Activated naive CD8-positive, alpha-beta T cell treated with anti-CD3 and anti-CD28 coated beads, Interleukin-2, amount 10 ng/mL, durations not matched to agents 7 days and 5 days (primary cell): ENCODE data around the gene FGFBP2. TPM values are rescaled to one million over a fixed set of nuclear protein-coding genes. Genes with fewer than 3 reads are reported as not detected.

Source experiments
- ATAC-seq: fragments of 150-1000 bp; cut with Tn5 transposase; one replicate; pipeline ENCODE4 v1.10.0; 2021; ENCODE audit warnings: low read depth, moderate library complexity
- POLR2A ChIA-PET: fragments of 350-600 bp; sonication (Branson Sonifier 250); formaldehyde crosslinking; loops from one replicate; lab custom pipeline; 2021; ENCODE audit warnings: antibody characterized with exemption; lab: Charles Lee
- DNase-seq: peaks from one replicate; pipeline ENCODE4 v3.0.0; 2021
- H3K27ac Mint-ChIP-seq: one replicate; pipeline ENCODE4 v1.8.0; 2022; ENCODE audit warnings: mild to moderate bottlenecking, mixed read lengths
- H3K27me3 Mint-ChIP-seq: one replicate; pipeline ENCODE4 v1.8.0; 2022; ENCODE audit warnings: mild to moderate bottlenecking, moderate library complexity, mixed read lengths
- H3K36me3 Mint-ChIP-seq: one replicate; pipeline ENCODE4 v1.8.0; 2021; ENCODE audit warnings: mild to moderate bottlenecking, mixed read lengths
- H3K4me1 Mint-ChIP-seq: one replicate; pipeline ENCODE4 v1.8.0; 2021; ENCODE audit warnings: mixed read lengths
- H3K4me3 Mint-ChIP-seq: one replicate; pipeline ENCODE4 v1.8.0; 2022; ENCODE audit warnings: mild to moderate bottlenecking, moderate library complexity, mixed read lengths
- H3K9me3 Mint-ChIP-seq: one replicate; pipeline ENCODE4 v1.8.0; 2021; ENCODE audit warnings: mixed read lengths
- total RNA-seq, 2 experiments: library from RNA; stranded (reverse); gene quantifications; one replicate each; pipeline ENCODE4 v1.2.3, GENCODE V29; 2021

The FGFBP2 gene
- total RNA-seq, 2 experiments from 2014 or later = 23.9 to 25.0 TPM

GRCh38 chr4:15956179-15956850 is 6.7 kb downstream of the FGFBP2 start:
- Mint-ChIP-seq H3K27ac (no peak overlapping the region), H3K27me3 (no peaks in the 10 kb centered on the region), H3K9me3 (no peaks in the 10 kb centered on the region), H3K36me3 (no peaks in the 10 kb centered on the region), H3K4me1 (peaks cover 11% of the 10 kb centered on the region), H3K4me3 (no peak overlapping the region)
- ATAC-seq (peak; percentile 84), DNase-seq (peak; percentile 73)
- POLR2A ChIA-PET = interaction anchor here (0.5 kb wide), 1 partner anchor 74 kb away, joined by 4 read pairs; no protein-coding TSS in a partner anchor

GRCh38 chr4:15955670-15956069 is 7.3 kb downstream of the FGFBP2 start:
- POLR2A ChIA-PET = no interaction called here
- no peak overlapping the region for H3K27ac Mint-ChIP-seq
- no peaks in the 10 kb centered on the region for H3K27me3 Mint-ChIP-seq
- no peaks in the 10 kb centered on the region for H3K9me3 Mint-ChIP-seq
- H3K4me1 Mint-ChIP-seq = peaks cover 7% of the 10 kb centered on the region
- ATAC-seq = no peak
- H3K36me3 Mint-ChIP-seq = no peaks in the 10 kb centered on the region
- no peak for DNase-seq
- H3K4me3 Mint-ChIP-seq = no peak overlapping the region

DNA sequence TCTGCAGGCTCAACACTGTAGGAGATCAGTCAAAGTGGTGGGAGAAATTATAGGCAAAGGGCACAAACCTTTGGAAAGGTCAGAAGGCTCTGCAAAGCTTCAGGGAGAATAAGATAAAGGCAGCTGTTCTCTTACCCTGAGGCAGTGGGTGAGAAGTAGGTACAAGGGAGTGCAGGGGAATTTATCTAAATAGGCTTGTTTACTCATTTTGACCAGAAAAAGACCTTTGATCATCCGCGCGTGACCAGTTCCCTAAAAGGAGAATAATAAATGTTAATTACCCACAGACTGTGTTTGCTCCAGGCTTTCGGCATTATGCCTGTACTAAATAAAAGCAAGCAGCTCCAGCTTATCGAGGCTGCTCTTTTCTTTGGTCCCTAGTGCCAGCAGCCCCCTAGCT is 9.3 kb downstream of the FGFBP2 start:
- DNase-seq (no peak), ATAC-seq (no peak)
- Mint-ChIP-seq H3K27ac (no peak overlapping the region), H3K4me3 (no peak overlapping the region), H3K9me3 (no peaks in the 10 kb centered on the region), H3K27me3 (no peaks in the 10 kb centered on the region), H3K4me1 (peaks cover 7% of the 10 kb centered on the region), H3K36me3 (no peaks in the 10 kb centered on the region)
- POLR2A ChIA-PET = interaction anchor here (1.4 kb wide), 1 partner anchor 9 kb away, joined by 3 read pairs; the partner anchor contains the start of gene FGFBP2

DNA sequence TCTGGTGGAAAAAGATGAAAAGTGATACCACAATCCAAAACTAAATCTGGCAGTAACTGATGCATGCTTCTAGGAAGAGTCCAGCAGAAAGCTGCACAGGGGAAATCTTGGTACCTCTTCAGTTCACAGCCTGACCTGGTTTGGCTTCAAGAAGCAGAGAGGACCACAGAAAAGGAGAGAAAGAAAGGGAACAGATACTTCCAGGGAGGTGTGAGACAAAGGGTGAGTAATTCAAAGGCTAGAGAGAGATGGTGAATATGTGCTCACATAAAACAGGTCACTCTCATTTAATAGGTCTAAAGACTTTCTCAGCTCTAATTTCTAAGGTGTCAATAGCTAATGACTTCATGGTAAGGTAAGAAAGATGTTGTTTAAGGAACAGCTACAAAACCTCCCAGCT is 11.2 kb downstream of the FGFBP2 start:
- ATAC-seq (no peak), DNase-seq (no peak)
- Mint-ChIP-seq H3K4me1 (peaks cover 7% of the 10 kb centered on the region), H3K4me3 (no peak overlapping the region), H3K9me3 (no peaks in the 10 kb centered on the region), H3K36me3 (no peaks in the 10 kb centered on the region), H3K27me3 (no peaks in the 10 kb centered on the region), H3K27ac (no peak overlapping the region)
- POLR2A ChIA-PET = no interaction called here

DNA sequence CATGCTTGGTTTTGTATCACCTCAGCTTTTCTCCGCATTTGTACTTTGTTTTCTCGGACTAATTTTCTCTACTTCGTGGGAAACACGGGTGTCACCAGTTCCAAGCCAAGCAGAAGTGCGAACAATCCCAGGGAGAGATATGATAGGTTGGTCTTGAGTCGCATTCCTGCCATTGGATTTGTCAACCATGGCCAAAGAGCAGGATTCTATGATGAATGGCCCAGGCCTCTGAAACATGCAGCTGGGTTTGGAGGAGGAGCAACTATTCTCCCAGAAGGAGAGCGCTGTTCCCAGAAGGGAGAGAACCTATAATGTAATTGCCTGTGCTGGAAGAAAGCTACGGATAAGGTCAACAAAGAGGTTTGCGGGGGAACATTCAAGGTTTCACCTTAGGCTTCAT is 14.1 kb downstream of the FGFBP2 start:
- ATAC-seq (no peak), DNase-seq (no peak)
- H3K4me1 Mint-ChIP-seq = peaks cover 12% of the 10 kb centered on the region
- H3K27ac Mint-ChIP-seq = no peak overlapping the region
- H3K27me3 Mint-ChIP-seq = peaks cover 4% of the 10 kb centered on the region
- POLR2A ChIA-PET = no interaction called here
- no peaks in the 10 kb centered on the region for H3K36me3 Mint-ChIP-seq
- H3K9me3 Mint-ChIP-seq = no peaks in the 10 kb centered on the region
- H3K4me3 Mint-ChIP-seq = no peak overlapping the region

DNA sequence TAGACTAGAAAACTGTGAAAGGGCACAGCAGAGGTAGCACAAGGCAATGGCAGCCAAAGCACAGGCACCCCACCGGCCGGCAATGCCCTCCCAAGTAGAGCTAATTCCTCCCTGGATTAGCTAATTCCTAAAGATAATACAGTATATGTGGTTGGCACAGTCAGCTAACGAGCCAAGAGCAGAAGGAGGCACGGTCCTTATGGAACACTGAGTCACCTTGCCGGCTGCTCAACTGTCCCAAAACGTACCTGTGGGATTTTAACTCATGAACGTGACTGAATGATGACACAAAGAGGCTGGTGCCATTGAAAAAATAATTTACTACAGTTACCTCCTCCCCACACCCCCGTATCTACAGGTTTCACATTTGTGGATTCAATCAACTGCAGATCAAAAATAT is 15.3 kb downstream of the FGFBP2 start:
- H3K27ac Mint-ChIP-seq = no peak overlapping the region
- no peak for ATAC-seq
- no peak for DNase-seq
- H3K4me1 Mint-ChIP-seq = peaks cover 12% of the 10 kb centered on the region
- peaks cover 6% of the 10 kb centered on the region for H3K27me3 Mint-ChIP-seq
- no peak overlapping the region for H3K4me3 Mint-ChIP-seq
- no peaks in the 10 kb centered on the region for H3K9me3 Mint-ChIP-seq
- H3K36me3 Mint-ChIP-seq = no peaks in the 10 kb centered on the region
- POLR2A ChIA-PET = no interaction called here

DNA sequence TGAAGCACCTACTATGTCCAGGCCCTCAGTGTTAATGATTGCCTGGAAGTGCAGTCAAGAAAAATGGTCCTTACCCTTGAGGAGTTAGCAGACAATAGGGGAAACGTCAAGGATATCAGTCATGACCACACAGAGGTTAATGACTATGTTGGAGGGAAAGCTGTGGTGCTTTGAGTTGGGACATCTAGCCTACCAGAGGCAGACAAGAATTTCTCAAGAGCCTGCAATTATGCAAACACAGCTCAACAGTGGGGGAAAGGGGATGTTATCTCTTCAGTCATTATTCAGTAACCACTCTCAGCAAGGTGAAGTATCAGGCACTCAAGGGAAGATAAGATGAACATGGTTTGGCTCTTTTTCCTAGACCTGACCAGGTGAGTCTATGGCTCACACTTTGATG is 17.5 kb downstream of the FGFBP2 start:
- no peaks in the 10 kb centered on the region for H3K9me3 Mint-ChIP-seq
- H3K27ac Mint-ChIP-seq = no peak overlapping the region
- no peak for DNase-seq
- POLR2A ChIA-PET = no interaction called here
- peaks cover 12% of the 10 kb centered on the region for H3K27me3 Mint-ChIP-seq
- H3K36me3 Mint-ChIP-seq = no peaks in the 10 kb centered on the region
- H3K4me1 Mint-ChIP-seq = peaks cover 11% of the 10 kb centered on the region
- H3K4me3 Mint-ChIP-seq = no peak overlapping the region
- ATAC-seq = no peak

DNA sequence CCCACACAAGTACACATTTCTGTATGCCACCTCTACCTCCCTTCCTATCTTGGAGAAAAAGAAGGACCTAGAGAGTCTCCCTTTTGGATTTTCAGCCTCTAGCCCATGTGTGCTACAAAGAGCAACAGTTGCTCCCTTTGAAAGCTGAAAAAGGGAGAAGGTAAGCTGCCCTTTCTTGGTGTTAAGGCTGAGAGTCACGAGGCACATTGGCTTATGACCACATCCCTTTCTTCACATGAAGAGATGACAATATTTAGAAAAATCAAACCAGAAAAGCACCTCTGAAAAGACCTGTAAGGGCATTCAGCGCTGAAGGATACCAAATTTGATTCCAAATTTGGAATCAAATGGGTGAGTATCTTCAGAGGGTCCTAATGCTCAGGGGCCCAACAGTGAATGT is 18.1 kb downstream of the FGFBP2 start:
- peaks cover 11% of the 10 kb centered on the region for H3K4me1 Mint-ChIP-seq
- POLR2A ChIA-PET = no interaction called here
- no peaks in the 10 kb centered on the region for H3K9me3 Mint-ChIP-seq
- DNase-seq (no peak), ATAC-seq (peak; percentile 80)
- H3K27ac Mint-ChIP-seq = peak overlapping the region; percentile 15
- H3K36me3 Mint-ChIP-seq = no peaks in the 10 kb centered on the region
- H3K4me3 Mint-ChIP-seq = peak overlapping the region; percentile 2
- peaks cover 12% of the 10 kb centered on the region for H3K27me3 Mint-ChIP-seq

GRCh38 chr4:15942283-15942682 is 20.7 kb downstream of the FGFBP2 start:
- Mint-ChIP-seq H3K4me3 (no peak overlapping the region), H3K27ac (no peak overlapping the region), H3K9me3 (no peaks in the 10 kb centered on the region), H3K36me3 (no peaks in the 10 kb centered on the region), H3K27me3 (peaks cover 12% of the 10 kb centered on the region), H3K4me1 (peaks cover 11% of the 10 kb centered on the region)
- ATAC-seq (no peak), DNase-seq (no peak)
- POLR2A ChIA-PET = no interaction called here

GRCh38 chr4:15938640-15939039 is 24.3 kb downstream of the FGFBP2 start, which contains the start of gene FGFBP1:
TSS of gene FGFBP1 (minus strand) at chr4:15938740. CDS start at chr4:15936632, 2,108 bp downstream.
- ATAC-seq (no peak), DNase-seq (no peak)
- no peaks in the 10 kb centered on the region for H3K9me3 Mint-ChIP-seq
- H3K27ac Mint-ChIP-seq = no peak within 1 kb of the TSS
- POLR2A ChIA-PET = no interaction called here
- peaks cover 8% of the 10 kb centered on the region for H3K27me3 Mint-ChIP-seq
- H3K4me1 Mint-ChIP-seq = peaks cover 3% of the 10 kb centered on the region
- H3K36me3 Mint-ChIP-seq = no peaks in the 10 kb centered on the region
- no peak within 1 kb of the TSS for H3K4me3 Mint-ChIP-seq

- H3K9me3 Mint-ChIP-seq = no peaks in the 10 kb centered on the region
- peaks cover 8% of the 10 kb centered on the region for H3K27me3 Mint-ChIP-seq
- H3K4me1 Mint-ChIP-seq = peaks cover 3% of the 10 kb centered on the region
- DNase-seq (no peak), ATAC-seq (no peak)
- H3K4me3 Mint-ChIP-seq = no peak overlapping the region
- POLR2A ChIA-PET = no interaction called here
- no peaks in the 10 kb centered on the region for H3K36me3 Mint-ChIP-seq
- no peak overlapping the region for H3K27ac Mint-ChIP-seq
These were observed 24.8 kb downstream of the FGFBP2 start for GRCh38 chr4:15938182-15938581.

DNA sequence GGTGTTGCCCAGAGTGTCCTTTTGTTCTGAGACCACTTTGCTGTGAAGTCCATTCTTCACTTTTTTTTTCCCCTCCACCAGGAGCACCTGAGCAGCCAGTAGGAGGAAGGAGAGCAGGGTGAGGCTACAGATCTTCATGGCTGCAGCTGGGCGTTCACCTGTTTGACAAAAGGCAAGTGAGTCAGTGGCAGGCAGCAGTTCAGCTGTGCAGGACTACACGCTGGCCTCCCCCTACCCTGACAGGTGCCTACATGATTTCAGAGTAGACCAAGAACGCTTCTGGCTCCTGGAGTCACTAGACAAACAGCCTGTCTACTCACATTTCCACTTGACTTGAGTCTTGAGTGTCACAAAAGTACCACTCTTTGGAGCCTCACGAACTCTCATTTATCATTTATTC is 26.5 kb downstream of the FGFBP2 start:
- DNase-seq (no peak), ATAC-seq (no peak)
- Mint-ChIP-seq H3K9me3 (no peaks in the 10 kb centered on the region), H3K36me3 (no peaks in the 10 kb centered on the region), H3K27ac (no peak overlapping the region), H3K4me1 (peaks cover 3% of the 10 kb centered on the region), H3K27me3 (peaks cover 3% of the 10 kb centered on the region), H3K4me3 (no peak overlapping the region)
- POLR2A ChIA-PET = no interaction called here

GRCh38 chr4:15935504-15936402 is 27.2 kb downstream of the FGFBP2 start:
- DNase-seq = no peak
- no peak for ATAC-seq
- Mint-ChIP-seq H3K36me3 (no peaks in the 10 kb centered on the region), H3K9me3 (no peaks in the 10 kb centered on the region), H3K27ac (no peak overlapping the region), H3K4me1 (peaks cover 3% of the 10 kb centered on the region), H3K4me3 (no peak overlapping the region), H3K27me3 (peaks cover 4% of the 10 kb centered on the region)
- POLR2A ChIA-PET = no interaction called here
